NT2/D1 (cell line): ENCODE data around the gene ZSWIM4.

Experiments
- DNase-seq: peaks from one replicate; pipeline ENCODE4 v3.0.0-alpha.2; 2011; ENCODE audit warnings: low read depth, low spot score
- H3K27me3 ChIP-seq: 2 replicates; pipeline ENCODE4 v1.6.0; 2011; ENCODE audit warnings: mild to moderate bottlenecking; ENCODE audit not compliant: insufficient read length, insufficient read depth
- H3K36me3 ChIP-seq: 2 replicates; pipeline ENCODE4 v1.6.1; 2011; ENCODE audit warnings: mild to moderate bottlenecking, low read length, mixed read lengths; ENCODE audit not compliant: insufficient read depth, insufficient read length
- H3K4me1 ChIP-seq: 2 replicates; pipeline ENCODE4 v1.5.1; 2011; ENCODE audit not compliant: insufficient read depth, insufficient read length
- H3K4me3 ChIP-seq: 2 replicates; pipeline ENCODE4 v1.5.1; 2011; ENCODE audit warnings: low read depth; ENCODE audit not compliant: insufficient read length
- H3K9ac ChIP-seq: 2 replicates; pipeline ENCODE4 v1.6.0; 2011; ENCODE audit warnings: low read depth; ENCODE audit not compliant: insufficient read length
- H3K9me3 ChIP-seq: 2 replicates; pipeline ENCODE4 v1.5.1; 2011; ENCODE audit warnings: mild to moderate bottlenecking, low read length; ENCODE audit not compliant: insufficient read depth
- SUZ12 ChIP-seq: IDR thresholded peaks from 2 replicates; pipeline ENCODE4 v1.6.1; 2011; ENCODE audit not compliant: insufficient read length, insufficient read depth; ENCODE audit errors: extremely low read depth
- YY1 ChIP-seq: IDR thresholded peaks from 2 replicates; pipeline ENCODE4 v1.6.1; 2011; ENCODE audit not compliant: insufficient read length, insufficient read depth
- ZNF274 ChIP-seq: IDR thresholded peaks from 2 replicates; pipeline ENCODE4 v1.6.1; 2011; ENCODE audit warnings: mild to moderate bottlenecking, low read depth, low read length

ZSWIM4 gene

DNA sequence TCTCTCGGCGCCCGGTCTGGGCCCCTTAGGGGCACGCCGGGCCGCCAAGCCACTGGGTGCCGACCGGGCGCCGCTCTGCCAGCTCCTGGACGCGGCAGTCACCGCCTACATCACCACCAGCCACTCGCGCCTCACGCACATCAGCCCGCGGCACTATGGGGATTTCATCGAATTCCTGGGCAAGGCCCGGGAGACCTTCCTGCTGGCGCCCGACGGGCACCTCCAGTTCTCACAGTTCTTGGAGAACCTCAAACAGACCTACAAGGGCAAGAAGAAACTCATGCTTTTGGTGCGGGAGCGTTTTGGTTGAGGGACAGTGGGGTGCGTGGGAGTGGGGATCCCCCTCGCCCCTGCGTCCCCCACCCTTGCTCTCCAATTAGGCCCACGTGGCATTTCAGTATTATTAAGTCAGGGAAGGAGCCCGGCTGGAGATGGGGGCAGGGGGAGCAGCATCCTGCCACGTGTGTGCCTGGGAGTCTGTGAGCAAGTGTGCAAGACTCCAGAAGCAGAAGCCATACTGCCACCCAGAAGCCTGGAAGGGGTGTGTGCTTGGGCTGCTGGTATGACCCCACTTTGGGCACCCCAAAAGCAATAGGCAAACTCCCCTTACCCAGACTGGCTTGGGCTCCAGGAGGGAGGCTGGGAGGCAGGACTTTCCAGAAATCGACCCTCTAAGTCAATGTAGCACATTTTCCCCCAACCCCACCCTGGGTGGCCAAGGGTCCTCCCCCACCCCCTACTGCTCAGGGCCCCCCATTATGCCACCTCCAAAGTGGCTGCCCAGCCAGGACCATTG lies 35.7 kb downstream of the ZSWIM4 start:
- DNase-seq = no peak
- Histone ChIP-seq H3K4me3 (no peak overlapping the region), H3K27me3 (no peaks in the 10 kb centered on the region), H3K9ac (no peak overlapping the region), H3K36me3 (peaks cover 34% of the 10 kb centered on the region), H3K4me1 (peaks cover 10% of the 10 kb centered on the region), H3K9me3 (no peaks in the 10 kb centered on the region)
- TF ChIP-seq SUZ12 (no peak), ZNF274 (no peak), YY1 (no peak)

DNA sequence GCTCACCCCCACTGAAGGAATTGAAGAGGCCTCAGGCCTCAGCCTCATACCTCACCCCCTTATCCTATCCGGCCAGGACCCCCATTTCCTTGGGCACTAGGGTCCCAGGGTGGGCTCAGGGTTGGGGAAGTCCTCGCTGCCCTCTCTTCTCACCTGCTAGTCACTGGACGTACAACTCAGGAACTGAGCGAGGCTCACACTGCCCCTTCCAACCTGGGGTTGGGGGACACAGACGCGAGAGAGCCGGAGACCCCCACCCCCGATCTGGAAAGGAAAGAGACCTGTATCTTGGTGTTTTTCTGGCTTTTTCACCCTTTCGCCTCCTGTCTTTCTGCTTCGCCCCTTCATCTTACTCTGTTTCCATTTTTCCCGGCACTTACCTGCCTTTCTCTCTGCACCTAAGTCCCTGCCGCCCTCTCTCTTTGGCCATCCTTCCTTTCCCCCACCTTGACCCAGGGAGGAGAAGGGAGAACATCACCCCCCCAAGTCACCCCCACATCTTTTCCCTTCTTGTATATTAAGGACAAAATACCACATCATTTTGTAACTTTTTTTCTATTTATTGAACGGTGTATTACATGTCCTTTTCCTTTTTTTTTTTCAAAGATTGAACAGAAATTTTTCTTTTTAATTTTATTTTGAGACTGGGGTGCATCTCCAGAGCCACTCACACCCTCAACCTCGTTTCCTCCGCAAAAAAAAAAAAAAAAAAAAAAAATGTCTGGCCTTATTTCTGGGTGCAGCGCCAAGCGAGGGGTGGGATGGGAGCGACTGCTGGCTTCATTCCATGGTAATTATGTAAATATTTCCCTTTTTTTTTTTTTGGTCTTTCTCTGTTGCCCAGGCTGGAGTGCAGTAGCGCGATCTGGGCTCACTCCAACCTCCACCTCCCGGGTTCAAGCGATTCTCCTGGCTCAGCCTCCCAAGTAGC lies 36.6 kb downstream of the ZSWIM4 start:
- Histone ChIP-seq H3K4me1 (peaks cover 10% of the 10 kb centered on the region), H3K4me3 (no peak overlapping the region), H3K36me3 (peaks cover 42% of the 10 kb centered on the region), H3K9me3 (no peaks in the 10 kb centered on the region), H3K27me3 (no peaks in the 10 kb centered on the region), H3K9ac (no peak overlapping the region)
- DNase-seq = no peak
- TF ChIP-seq SUZ12 (no peak), YY1 (no peak), ZNF274 (no peak)

DNA sequence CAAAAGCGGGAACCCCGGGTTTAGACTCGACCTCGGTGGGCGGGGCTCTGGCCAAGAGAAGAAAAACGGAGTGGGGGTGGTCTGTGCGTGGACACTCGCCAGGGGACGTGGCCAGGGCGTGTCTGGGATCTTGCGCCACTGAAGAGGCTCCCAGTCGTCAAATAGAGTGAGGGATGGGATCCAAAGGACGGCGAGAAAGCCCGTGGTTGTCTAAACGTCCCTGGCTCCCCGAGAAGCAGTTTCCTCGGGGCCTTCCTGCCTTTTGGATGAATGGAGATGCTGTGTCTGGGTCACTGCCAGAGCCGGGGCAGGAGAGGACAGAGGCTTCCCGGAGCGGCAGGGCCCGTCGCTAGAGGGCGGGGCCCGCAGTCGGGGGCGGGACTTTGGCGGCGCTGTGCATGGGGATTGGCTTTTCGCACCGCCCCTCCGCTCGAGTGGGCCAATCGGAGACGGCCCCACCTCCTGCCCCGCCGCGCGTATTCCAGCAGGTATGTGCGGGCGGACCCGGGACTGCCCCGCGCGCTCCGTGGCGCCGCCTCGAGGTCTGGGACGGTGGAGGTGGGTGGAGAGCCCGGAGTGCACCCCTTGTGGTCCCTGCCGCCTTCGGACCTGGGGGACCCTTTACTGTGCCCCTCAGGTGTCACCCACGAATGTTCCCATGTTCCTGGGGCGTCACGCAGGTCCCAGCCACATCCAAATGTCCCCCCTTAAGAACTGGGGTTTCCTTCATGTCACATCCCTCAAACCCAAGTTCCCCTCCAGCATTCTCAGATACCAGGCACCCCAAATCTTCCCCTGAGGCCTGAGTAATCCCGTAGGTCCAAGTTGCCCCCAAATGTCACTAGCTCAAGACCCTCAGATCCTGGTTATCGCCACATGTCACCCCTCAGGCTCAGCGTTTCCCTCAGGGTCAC lies 38.3 kb downstream of the ZSWIM4 start:
- no peak for TF ChIP-seq ZNF274
- no peak for TF ChIP-seq SUZ12
- no peak for TF ChIP-seq YY1
- DNase-seq = peak; percentile 82
- H3K27me3 ChIP-seq = no peaks in the 10 kb centered on the region
- peak overlapping the region; percentile 35 for H3K4me3 ChIP-seq
- no peaks in the 10 kb centered on the region for H3K9me3 ChIP-seq
- peak overlapping the region; percentile 79 for H3K9ac ChIP-seq
- peaks cover 53% of the 10 kb centered on the region for H3K36me3 ChIP-seq
- H3K4me1 ChIP-seq = peaks cover 13% of the 10 kb centered on the region

DNA sequence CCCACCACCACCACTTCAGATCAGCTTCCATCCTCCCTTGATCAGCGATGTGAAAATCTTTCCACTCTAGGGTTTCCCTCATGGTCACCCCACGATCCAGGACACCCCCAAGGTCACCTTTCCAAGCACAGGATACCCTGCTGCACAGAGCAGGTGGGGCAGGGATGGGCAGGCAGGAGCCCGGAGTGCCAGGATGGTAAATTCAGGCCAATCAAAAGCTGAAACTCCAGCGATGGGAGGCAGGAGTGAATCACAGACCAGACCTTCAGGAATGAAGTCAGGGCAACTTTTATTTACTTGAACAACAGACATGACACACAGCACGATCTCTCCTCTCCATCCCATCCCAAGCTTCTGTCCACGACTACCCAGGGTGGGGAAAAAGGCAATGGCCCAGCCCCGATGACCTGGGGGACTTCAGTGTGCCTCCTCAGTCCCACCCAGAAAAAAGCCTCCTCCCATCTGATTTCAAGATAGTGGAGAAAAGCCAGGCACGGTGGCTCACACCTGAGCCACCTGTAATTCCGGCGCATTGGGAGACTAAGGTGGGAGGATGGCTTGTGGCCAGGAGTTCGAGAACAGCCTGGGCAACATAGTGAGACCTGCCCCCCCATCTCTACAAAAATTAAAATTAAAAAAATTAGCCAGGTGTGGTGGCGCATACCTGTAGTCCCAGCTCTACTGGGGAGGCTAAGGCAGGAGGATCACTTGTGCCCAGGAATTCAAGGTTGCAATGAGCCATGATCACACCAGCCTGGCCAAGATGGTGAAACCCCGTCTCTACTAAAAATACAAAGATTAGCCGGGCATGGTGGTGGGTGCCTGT lies 39.2 kb downstream of the ZSWIM4 start:
- H3K27me3 ChIP-seq = no peaks in the 10 kb centered on the region
- no peaks in the 10 kb centered on the region for H3K9me3 ChIP-seq
- no peak for DNase-seq
- H3K4me1 ChIP-seq = peaks cover 22% of the 10 kb centered on the region
- TF ChIP-seq ZNF274 = no peak
- no peak for TF ChIP-seq YY1
- TF ChIP-seq SUZ12 = no peak
- H3K36me3 ChIP-seq = peaks cover 61% of the 10 kb centered on the region
- no peak overlapping the region for H3K4me3 ChIP-seq
- no peak overlapping the region for H3K9ac ChIP-seq

DNA sequence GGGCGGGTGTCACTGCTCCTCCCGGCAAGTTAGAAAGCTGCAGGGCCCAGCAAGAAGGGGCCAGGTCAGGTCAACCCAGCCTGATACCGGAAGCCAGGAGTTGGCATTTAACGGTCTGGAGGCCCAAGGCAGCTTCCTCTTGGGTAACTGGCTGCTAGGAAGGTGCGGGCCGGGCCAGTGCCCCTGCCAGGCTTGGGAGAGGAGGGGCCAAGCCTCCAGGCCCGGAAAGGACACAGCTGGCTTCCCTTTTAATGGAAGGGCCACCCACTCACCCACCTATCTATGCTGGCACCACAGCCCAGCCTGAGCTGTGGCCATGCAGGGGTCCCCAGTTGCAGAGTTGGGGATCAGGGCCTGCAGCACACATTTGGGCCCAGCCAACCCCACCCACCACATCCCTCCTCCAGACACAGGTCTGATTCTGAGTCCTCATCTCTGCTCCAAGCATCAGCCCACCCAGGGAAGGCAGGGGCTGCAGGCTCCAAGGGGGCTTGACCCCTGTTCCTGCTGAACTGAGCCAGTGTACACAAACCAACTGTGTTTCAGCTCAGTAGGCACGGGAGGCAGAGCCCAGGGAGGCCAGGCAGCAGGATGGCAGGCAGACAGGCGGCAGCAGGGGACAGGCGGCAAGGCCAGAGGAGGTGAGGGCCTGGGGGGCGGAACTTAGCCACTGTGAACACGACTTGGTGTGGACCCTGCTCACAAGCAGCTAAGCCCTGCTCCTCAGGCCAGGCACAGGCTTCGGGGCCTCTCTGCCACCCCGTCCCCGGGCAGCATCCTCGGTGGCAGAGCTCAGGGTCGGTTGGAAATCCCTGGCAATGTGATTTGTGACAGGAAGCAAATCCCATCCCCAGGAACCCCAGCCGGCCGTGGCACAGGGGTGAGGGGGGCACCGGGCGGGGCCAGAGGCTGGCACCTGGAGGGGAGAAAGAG lies 40.8 kb downstream of the ZSWIM4 start:
- TF ChIP-seq SUZ12 (no peak), ZNF274 (no peak), YY1 (no peak)
- peaks cover 64% of the 10 kb centered on the region for H3K36me3 ChIP-seq
- H3K4me1 ChIP-seq = peaks cover 27% of the 10 kb centered on the region
- H3K27me3 ChIP-seq = no peaks in the 10 kb centered on the region
- DNase-seq = no peak
- H3K9me3 ChIP-seq = no peaks in the 10 kb centered on the region
- H3K4me3 ChIP-seq = no peak overlapping the region
- peak overlapping the region; percentile 42 for H3K9ac ChIP-seq
